ENCODE data around the gene GATA5.

The GATA5 gene

GRCh38 chr20:62413896-62414481 is 61.8 kb downstream of the GATA5 start:
- no peak for DNase-seq (ENCODE audit: low spot score)

Measured in GM03348 (cell line).